ENCODE data around the gene TCERG1L. TPM values are rescaled to one million over a fixed set of nuclear protein-coding genes. Genes with fewer than 3 reads are reported as not detected.

Gene TCERG1L
- total RNA-seq, 4 donors from 2014 or later = 0.41 TPM; not detected in 3

GRCh38 chr10:131290781-131291180, 20.7 kb downstream of the TCERG1L start:
- no peak for DNase-seq
- Histone ChIP-seq H3K9me3 (no peaks in the 10 kb centered on the region), H3K27ac (no peak overlapping the region), H3K27me3 (no peaks in the 10 kb centered on the region), H3K4me1 (no peaks in the 10 kb centered on the region), H3K36me3 (no peaks in the 10 kb centered on the region), H3K4me3 (no peak overlapping the region)
- TF ChIP-seq CTCF (IDR thresholded peaks at IDR 0.05) (no peak), POLR2A (IDR thresholded peaks at IDR 0.05) (no peak)
- intact Hi-C loops (cut with DNase I; ENCODE audit: low total_unique reads) = no loop called here

- no peaks in the 10 kb centered on the region for H3K27me3 ChIP-seq
- no peak for DNase-seq
- intact Hi-C loops (cut with DNase I; ENCODE audit: low total_unique reads) = no loop called here
- no peak for TF ChIP-seq POLR2A (IDR thresholded peaks at IDR 0.05)
- H3K4me3 ChIP-seq = no peak overlapping the region
- no peaks in the 10 kb centered on the region for H3K4me1 ChIP-seq
- no peak overlapping the region for H3K27ac ChIP-seq
- H3K9me3 ChIP-seq = no peaks in the 10 kb centered on the region
- no peaks in the 10 kb centered on the region for H3K36me3 ChIP-seq
These were observed 22.9 kb downstream of the TCERG1L start for GRCh38 chr10:131288648-131289047.

- no peak for TF ChIP-seq CTCF (IDR thresholded peaks at IDR 0.05)
- TF ChIP-seq POLR2A (IDR thresholded peaks at IDR 0.05) = no peak
- H3K27me3 ChIP-seq = no peaks in the 10 kb centered on the region
- no peak for DNase-seq
- no peak overlapping the region for H3K27ac ChIP-seq
- H3K4me3 ChIP-seq = no peak overlapping the region
- H3K4me1 ChIP-seq = no peaks in the 10 kb centered on the region
- intact Hi-C loops (cut with DNase I; ENCODE audit: low total_unique reads) = no loop called here
- H3K9me3 ChIP-seq = no peaks in the 10 kb centered on the region
- H3K36me3 ChIP-seq = no peaks in the 10 kb centered on the region
These were observed 28.6 kb downstream of the TCERG1L start for GRCh38 chr10:131282961-131283360.

- intact Hi-C loops (cut with DNase I; ENCODE audit: low total_unique reads) = no loop called here
- Histone ChIP-seq H3K4me1 (no peaks in the 10 kb centered on the region), H3K9me3 (no peaks in the 10 kb centered on the region), H3K27me3 (no peaks in the 10 kb centered on the region), H3K27ac (no peak overlapping the region), H3K36me3 (no peaks in the 10 kb centered on the region), H3K4me3 (no peak overlapping the region)
- DNase-seq = no peak
- no peak for TF ChIP-seq CTCF (IDR thresholded peaks at IDR 0.05)
- no peak for TF ChIP-seq POLR2A (IDR thresholded peaks at IDR 0.05)
These were observed 31.4 kb downstream of the TCERG1L start for GRCh38 chr10:131280101-131280500.

- no peak for TF ChIP-seq POLR2A (IDR thresholded peaks at IDR 0.05)
- TF ChIP-seq CTCF (IDR thresholded peaks at IDR 0.05) = no peak
- no peaks in the 10 kb centered on the region for H3K4me1 ChIP-seq
- intact Hi-C loops (cut with DNase I; ENCODE audit: low total_unique reads) = no loop called here
- no peaks in the 10 kb centered on the region for H3K27me3 ChIP-seq
- no peak overlapping the region for H3K27ac ChIP-seq
- H3K4me3 ChIP-seq = no peak overlapping the region
- no peak for DNase-seq
- H3K9me3 ChIP-seq = no peaks in the 10 kb centered on the region
- no peaks in the 10 kb centered on the region for H3K36me3 ChIP-seq
These were observed 32.0 kb downstream of the TCERG1L start for GRCh38 chr10:131279516-131279915.

- intact Hi-C loops (cut with DNase I; ENCODE audit: low total_unique reads) = no loop called here
- TF ChIP-seq POLR2A (IDR thresholded peaks at IDR 0.05) = no peak
- no peak for TF ChIP-seq CTCF (IDR thresholded peaks at IDR 0.05)
- Histone ChIP-seq H3K4me3 (no peak overlapping the region), H3K4me1 (no peaks in the 10 kb centered on the region), H3K36me3 (no peaks in the 10 kb centered on the region), H3K9me3 (no peaks in the 10 kb centered on the region), H3K27me3 (no peaks in the 10 kb centered on the region), H3K27ac (no peak overlapping the region)
- no peak for DNase-seq
These were observed 33.6 kb downstream of the TCERG1L start for GRCh38 chr10:131277969-131278368.
